ENCODE measurements around the gene EIF3I.

DNA sequence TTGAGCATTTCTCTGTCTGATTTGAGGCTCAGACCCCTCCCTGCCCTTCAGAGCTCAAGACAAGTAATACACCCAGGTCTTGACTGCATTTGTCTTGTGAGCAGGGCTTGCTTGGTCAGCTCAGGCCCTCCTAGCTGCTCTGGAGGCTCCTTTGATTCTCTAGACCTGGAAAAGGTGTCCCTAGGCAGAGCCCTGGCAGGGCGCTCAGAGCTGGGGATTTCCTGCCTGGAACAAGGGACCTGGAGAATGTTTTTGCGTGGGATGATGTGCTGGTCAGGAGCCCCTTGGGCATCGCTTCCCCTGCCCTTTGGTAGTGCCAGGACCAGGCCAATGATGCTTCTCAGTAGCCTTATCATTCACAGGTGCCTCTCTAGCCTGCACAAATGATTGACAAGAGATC lies 26.7 kb upstream of the EIF3I start:
- TF ChIP-seq, protein P1, sequence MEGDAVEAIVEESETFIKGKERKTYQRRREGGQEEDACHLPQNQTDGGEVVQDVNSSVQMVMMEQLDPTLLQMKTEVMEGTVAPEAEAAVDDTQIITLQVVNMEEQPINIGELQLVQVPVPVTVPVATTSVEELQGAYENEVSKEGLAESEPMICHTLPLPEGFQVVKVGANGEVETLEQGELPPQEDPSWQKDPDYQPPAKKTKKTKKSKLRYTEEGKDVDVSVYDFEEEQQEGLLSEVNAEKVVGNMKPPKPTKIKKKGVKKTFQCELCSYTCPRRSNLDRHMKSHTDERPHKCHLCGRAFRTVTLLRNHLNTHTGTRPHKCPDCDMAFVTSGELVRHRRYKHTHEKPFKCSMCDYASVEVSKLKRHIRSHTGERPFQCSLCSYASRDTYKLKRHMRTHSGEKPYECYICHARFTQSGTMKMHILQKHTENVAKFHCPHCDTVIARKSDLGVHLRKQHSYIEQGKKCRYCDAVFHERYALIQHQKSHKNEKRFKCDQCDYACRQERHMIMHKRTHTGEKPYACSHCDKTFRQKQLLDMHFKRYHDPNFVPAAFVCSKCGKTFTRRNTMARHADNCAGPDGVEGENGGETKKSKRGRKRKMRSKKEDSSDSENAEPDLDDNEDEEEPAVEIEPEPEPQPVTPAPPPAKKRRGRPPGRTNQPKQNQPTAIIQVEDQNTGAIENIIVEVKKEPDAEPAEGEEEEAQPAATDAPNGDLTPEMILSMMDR (IDR thresholded peaks at IDR 0.05): no peak
- no peak for TF ChIP-seq ZFX (IDR thresholded peaks at IDR 0.05; ENCODE audit: borderline replicate concordance)

Data from 22Rv1 (cell line).